G401 (cell line): Measurements from ENCODE around the gene CLINT1. TPM values are rescaled to one million over a fixed set of nuclear protein-coding genes. Genes with fewer than 3 reads are reported as not detected.
A peak's percentile ranks its signal among the peaks of the same experiment; 100 is the strongest.
"Not testable (repeated sequence)": the region's sequence is repeated elsewhere in the genome, so short reads cannot be mapped to it uniquely, and the experiment has no call there.

Source experiments
- DNase-seq: peaks from one replicate; pipeline ENCODE4 v3.0.0-alpha.2; 2015; ENCODE audit warnings: low spot score
- in situ Hi-C: cut with HindIII; loops from 2 replicates; pipeline ENCODE4 v1.10.0; 2016; ENCODE audit warnings: low sequenced_read_pairs, mixed read lengths
- total RNA-seq: library from RNA; depleted of rRNA; stranded (reverse); fragments of >200 nt; shearing (Covaris generic); gene quantifications from 2 replicates; pipeline ENCODE4 v1.2.3, GENCODE V29; 2014

The CLINT1 gene
- total RNA-seq, 1 experiment from 2014 or later = 106 TPM

DNA sequence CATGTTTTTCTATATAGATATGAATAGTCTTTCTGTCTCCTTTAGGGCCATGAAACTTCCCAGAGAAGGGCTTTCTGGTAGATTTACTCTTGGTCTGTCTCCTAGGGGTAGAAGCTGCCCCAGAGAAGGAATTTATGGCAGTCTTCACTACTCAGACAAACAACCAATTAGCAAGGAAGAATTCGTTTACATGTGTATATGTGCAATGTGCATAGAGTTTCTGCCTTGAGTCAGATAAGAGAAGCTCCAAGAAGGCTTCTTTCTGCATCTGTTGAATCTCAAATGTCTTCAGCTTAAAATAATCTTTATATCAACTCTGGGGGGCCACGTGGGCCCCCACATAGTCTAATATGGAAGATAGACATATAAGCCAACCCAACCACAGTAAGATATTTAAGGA lies 7.6 kb upstream of the CLINT1 start:
- in situ Hi-C loops = no loop called here
- no peak for DNase-seq

DNA sequence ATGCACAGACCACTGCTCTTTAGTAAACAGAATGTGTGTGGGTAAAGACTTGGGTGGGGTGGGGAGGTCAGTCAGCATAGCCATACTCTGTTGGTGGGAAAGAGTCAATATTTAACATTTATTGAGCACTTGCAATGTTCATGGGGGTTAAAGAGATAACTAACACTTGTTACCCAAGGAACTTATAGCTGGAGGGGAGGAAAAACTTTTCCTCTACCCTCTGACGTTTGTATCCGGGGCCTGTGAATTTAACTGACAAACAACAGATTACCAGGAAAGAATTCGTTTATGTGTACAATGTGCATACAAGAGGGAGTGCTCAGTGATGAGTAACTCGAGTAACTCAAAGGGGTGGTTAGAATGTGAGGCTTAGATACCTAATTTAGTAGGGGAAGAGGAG lies 6.8 kb upstream of the CLINT1 start:
- in situ Hi-C loops = no loop called here

DNA sequence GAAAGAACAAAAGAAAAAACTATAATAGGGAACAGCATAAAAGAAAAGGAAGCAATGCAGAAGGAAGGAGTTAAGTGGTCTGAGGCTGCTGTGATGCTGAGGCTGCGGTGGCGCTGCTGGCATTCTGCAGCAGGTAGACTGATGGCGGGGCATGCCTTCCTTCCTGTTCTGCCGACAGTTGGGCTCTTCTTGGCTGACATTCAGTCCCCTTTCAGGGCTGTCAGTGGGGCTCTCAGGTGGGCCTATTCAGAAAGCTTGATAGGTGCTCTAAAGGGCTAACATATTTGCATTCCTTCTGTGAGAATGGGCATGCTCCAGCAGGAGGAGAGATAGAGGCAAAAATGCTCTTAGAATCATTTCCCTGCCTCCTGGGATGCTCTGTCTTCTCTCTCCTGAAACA lies 5.1 kb upstream of the CLINT1 start:
- no peak for DNase-seq
- in situ Hi-C loops = no loop called here

More for the DNA sequence above, 6.8 kb upstream of the CLINT1 start:
- DNase-seq = no peak

DNA sequence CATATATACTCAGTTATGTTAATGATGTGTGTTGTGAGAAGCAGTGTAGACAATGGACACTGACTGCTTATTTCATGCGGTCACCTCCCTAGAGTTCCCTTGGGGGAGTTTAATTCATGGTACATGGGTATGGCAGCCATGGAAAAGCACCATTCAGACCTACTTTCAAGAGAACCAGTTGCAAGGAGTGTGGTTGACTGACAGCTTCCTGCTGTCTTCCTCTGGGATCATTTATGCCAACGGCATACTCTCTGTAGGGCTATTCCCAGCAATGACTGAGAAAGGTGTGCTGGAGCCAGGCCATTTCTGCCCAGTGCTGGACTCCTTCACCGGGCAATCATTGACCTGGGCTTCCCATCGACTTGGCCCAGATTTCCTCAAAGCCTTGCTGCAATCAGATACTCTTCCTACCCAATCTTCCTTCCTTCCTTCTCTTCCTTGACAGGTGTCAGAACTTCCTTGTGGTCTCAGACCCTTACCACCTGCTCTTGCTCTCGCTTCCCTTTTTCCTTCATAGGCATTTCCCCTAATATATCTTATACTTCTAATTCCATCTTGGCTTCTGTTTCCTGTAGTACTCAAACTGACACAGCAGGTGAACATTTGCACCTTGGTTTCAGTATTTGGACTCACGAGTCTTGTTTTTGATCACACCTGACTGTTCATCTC lies 3.4 kb upstream of the CLINT1 start:
- in situ Hi-C loops = no loop called here
- no peak for DNase-seq

DNA sequence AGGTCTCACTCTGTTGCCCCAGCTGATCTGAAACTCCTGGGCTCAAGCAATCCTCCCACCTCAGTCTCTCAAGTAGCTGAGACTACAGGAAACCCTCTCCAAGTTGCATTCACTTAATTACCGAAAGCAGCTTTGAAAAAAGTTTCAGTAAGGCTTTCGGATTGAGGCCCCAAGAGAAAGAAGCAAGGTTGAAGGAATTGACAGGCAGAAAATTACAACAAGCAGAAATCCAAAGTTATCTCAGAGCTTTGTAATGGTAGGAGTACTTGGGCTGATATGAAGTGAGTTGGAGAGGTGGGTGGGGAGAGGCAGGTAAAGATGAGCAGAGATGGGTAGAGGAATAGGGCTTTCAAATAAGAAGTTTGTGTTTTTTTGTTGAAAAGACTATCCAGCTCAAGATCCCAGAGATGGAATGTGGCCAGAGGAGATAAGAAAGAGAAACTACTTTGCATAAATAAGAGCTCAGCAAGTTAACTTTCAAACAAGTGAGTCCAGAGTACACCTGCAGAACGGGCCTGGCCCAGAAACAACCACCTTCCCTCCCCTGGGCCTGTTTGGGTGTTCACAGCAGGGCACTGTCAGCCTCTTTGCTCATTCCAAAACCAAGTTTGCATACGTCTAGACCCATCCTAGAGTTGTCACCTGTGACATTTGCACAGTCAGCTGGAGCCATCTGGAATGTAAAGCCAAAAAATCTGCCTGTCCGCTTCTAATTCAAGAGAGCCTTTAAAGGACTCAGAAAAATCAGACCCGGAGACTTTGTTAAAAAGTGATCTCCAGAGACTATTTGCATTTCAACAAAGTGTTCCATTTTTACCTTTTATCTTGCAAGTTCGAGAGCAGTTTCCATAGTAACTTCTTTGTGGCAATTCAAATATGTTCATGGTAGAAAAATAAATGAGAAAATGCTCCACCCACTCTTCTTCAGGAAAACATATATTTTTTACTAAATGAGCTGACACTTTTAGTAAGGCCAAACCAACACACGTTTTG lies 2.2 kb upstream of the CLINT1 start:
- in situ Hi-C loops = no loop called here
- no peak for DNase-seq

DNA sequence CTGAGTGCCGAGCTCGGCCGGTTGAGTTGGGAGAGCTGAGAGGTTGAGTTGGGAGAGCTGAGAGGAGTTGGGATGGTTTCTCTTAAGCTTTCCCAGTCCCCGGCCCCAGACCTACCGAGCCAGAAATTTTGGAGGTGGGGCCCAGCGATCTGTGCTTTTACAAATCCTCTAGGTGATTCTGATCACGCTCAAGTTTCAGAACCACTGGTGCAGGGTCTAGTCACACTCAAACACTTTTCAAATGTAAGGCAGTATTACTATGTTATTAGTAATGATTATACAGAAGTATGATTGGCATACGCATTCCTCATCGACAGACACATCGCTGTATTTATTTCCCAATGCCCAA lies 256 bp upstream of the CLINT1 start:
- no peak for DNase-seq
- in situ Hi-C loops = no loop called here

DNA sequence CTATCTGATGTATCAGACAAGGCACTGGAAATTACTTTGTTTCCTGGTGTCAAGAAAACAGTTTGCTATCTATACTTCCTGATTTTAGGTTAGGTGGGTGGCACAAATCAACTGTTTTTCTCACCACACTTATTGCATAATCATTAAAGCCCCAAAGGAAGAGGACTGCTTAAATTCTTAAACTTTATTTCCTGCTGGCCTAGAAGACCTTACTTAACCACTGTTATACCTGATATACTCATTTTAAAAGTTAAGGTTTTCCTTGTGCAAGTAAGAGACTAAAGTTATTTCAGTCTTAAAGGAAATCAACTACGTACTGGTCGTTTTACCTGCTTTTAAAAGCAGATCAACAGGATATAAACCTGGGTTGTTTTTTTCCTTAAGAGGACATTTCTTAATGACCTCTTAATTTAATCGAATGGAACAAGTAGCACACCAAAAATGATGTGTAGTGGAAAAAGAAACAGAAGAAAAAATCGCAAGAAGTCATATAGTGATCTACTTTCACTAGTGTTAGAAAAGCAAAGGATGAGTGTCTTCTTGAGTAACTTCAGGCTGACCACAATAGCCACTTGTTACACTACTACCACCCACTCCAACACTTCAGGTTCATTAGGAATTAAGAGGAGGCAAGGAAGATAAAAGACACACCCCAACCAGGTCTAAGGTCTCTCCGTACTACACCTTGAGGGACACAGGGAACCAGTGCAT lies 974 bp downstream of the CLINT1 start:
- DNase-seq = peak; percentile 3
- in situ Hi-C loops = no loop called here

DNA sequence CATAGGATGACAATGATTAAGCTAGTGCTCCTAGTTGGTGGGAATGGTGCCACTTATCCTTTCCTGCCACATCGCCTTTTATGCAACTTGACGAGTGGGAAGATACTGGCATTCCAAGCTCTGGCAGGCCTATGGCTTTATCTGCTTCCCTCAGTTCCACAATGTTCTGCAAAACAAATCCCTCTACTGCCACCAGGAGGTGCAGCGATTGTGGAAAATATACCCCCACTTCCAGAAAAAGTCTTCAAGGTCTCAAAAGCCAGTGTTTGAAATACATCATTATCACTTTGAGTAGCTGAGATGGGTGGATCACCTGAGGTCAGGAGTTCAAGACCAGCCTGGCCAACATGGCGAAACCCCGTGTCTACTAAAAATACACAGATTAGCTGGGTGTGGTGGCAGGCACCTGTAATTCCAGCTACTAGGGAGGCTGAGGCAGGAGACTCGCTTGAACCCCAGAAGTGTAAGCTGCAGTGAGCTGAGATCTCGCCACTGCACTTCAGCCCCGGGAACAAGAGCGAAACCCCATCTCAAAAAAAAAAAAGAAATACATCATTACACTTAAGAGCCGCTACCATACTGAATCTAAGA lies 3.4 kb downstream of the CLINT1 start:
- in situ Hi-C loops = no loop called here
- DNase-seq = peak; percentile 63

DNA sequence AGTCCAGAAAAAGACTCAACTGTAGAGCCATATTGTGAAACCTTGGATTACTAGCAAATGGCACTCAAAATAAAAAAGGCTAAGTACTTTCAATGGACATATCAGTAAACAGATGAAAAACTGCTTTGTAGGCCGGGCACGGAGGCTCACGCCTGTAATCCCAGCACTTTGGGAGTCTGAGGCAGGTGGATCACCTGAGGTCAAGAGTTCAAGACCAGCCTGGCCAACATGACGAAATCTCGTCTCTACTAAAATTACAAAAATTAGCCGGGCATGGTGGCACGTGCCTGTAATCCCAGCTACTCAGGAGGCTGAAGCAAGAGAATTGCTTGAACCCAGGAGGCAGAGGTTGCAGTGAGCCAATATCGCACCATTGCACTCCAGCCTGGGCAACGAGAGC lies 5.6 kb downstream of the CLINT1 start:
- in situ Hi-C loops = not testable (repeated sequence)

DNA sequence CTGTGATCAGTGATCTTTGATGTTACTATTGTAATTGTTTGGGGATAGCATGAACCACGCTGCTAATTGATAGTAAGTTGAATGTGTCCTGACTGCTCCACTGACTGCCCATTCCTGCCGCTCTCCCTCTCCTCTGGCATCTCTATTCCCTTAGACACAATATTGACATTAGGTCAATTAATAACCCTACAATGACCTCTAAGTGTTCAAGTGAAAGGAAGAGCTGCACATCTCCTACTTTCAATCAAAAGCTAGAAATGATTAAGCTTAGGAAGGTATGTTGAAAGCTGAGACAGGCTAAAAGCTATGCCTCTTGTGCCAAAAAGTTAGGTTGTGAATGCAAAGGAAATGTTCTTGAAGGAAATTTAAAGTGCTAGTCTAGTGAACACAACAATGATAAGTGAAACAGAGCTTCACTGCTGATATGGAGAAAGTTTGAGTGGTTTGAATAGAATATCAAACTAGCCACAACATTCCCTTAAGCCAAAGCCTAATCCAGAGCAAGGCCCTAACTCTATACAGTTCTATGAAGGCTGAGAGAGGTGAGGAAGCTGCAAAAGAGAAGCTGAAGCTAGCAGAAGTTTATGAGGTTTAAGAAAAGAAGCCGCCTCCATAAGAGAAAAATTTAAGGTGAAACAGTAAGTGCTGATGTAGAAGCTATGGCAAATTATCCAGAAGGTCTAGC lies 12.9 kb downstream of the CLINT1 start:
- in situ Hi-C loops = no loop called here
- DNase-seq = no peak

More for the DNA sequence above, 5.6 kb downstream of the CLINT1 start:
- not testable (repeated sequence) for DNase-seq

DNA sequence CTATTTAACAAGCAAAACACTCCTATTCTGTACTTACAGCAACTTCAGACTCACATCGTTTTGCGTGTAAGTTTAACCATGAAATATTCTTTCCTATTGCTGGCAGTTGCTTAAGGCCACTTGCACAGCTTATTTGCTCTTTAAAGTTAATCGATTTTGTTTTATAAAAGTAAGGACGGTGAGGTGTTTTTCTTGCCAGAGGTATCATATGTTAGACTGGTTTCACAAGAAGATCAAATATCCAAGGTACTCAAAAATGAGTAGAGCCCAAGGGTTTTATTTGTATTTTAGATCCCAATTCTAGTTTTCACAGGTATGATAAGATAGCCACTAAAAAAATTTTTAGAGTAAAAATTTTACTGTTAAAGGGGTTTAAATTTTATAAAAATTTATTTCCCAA lies 16.2 kb downstream of the CLINT1 start:
- in situ Hi-C loops = no loop called here
- no peak for DNase-seq

DNA sequence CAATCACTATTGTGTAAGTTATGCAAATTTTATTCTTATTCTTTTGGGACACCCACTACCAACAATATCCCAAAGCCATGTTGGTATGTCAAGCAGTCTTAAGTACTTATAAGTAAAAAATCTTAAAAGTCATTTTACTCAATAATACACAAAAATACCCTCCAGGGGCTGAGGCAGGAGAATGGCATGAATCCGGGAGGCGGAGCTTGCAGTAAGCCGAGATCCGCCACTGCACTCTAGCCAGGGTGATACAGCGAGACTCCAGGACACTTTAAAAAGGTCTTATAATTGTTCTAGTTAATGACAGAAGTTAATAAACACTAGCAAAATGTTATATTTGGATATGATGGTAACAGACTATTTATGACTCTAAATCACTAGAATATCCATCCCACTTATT lies 16.8 kb downstream of the CLINT1 start:
- no peak for DNase-seq
- in situ Hi-C loops = no loop called here

DNA sequence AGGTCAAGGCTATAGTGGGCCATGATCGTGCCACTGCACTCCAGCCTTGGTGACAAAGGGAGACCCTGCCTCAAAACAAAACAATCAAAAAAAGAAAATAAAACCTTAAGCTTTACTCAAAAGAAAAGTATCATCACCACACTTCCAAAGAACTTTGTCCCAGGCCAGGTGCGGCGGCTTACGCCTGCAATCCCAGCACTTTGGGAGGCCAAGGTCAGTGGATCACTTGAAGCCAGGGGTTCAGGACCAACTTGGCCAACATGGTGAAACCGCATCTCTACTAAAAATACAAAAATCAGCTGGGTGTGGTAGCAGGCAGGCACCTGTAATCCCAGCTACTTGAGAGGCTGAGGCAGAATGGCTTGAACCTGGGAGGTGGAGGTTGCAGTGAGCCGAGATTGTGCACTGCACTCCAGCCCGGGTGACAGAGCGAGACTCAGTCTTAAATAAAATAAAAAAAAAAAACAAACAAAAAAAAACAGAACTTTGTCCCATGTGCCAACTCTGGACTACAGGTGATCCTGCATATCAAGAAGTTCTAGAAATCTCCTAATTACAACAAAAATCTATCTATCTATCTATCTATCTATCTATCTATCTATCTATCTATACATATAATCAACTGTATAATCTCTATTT lies 19.7 kb downstream of the CLINT1 start:
- in situ Hi-C loops = no loop called here
- no peak for DNase-seq

DNA sequence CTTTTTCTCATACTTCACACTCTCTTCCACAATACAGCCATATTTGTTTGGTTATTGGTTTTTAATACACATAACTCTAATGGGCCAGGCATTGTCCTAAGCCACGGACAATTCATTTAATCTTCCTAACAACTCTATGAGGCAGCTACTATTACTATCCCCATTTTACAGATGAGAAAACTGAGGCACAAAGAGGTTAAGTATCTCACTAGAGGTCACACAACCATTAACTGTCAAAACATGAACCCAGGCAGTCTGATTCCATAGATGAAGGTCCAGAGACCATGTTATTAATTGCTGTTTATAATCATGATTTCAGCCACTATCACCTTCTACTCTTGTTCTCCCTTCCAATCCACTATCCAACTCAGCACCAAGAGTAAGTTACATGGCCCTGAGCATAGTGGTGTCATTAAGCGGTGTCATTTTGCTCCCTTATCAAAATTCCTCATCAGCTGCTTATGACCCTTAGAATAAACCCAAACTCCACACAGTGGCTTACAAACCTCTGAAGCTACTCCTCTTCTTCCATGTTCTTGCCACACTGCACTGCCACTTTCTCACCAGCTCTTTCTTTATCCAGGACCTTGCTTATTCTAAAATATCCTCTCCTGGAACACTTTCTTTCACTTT lies 22.7 kb downstream of the CLINT1 start:
- in situ Hi-C loops = no loop called here
- DNase-seq = no peak

DNA sequence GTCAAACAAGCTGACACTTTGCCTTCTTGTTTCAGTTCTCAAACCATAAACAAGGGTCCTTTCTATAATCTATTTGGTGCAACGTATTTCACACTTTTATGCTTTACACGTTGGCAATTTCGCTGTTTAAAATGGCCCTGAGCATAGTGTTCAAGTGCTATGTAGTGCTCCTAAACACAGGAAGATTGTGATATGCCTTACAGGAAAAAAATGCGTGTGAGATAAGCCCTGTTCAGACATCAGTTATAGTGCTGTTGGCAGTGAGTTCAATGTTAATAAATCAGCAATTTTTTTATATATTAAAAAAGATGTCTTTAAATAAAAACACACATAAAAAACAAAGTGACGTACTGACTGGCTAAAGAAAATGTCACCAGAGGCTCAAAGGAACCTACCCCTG lies 23.9 kb downstream of the CLINT1 start:
- DNase-seq = no peak
- in situ Hi-C loops = no loop called here

DNA sequence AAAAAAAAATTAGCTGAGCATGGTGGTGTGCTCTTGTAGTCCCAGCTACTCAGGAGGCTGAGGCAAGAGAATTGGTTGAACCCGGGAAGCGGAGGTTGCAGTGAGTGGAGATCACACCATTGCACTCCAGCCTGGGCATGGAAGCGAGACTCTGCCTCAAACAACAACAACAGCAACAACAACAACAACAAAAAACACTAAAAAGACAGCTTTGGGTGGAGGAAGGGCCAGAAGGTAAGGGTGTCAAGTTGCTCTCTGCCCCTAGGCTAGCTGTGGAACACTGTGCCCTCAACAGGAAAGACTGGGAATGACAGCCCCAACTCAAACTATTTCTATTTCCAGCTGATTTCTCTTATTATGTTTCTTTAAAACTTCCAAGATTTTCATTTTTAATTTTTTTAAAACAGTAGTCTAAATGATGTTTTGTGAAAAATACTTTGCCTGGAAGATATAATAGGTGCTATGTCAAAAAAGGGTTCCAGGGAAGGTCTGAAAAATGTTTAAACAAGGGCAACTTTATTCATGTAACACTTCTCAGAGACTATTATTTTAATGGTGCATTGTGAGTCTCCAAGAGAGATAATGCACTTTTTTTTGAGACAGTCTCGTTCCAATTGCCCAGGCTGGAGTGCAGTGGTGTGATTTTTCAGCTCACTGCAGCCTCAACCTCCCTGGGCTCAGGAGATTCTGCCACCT lies 29.9 kb downstream of the CLINT1 start:
- no peak for DNase-seq

DNA sequence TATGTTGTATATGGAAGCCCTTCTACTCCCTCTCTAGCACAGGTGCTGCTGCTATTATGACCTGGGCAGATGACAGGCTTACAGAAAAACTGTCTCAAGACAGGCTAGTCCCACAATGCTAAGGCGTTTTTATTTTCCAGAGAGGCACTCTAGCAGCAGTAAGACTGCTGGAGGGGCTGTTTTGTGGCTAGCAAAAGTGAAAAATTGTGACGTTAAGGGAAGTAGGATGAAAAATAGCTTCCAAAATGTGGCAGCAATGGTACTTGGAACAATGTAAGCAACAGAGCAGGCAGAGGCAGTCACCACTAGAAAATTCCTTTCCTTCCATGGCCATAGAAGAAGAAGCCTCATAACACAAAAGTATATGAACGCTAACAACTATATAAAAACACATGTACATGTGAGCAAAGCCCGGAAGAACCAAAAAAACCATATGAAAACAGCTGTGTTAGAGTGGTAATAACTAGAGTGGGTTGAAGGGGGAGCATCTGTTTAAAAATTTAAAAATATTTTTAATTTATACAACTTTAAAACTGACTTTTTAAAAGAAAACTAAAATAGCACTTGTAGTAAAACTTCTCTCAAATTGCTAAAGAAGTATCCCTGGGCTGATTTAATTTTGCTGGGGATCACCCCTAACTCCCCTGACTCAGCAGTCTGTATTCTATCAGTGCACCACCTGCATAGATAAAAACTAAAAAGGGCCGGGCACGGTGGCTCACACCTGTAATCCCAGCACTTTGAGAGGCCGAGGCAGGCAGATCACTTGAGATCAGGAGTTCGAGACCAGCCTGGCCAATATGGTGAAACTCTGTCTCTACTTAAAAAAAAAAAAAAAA lies 30.6 kb downstream of the CLINT1 start:
- no peak for DNase-seq
- in situ Hi-C loops = no loop called here

More for the DNA sequence above, 29.9 kb downstream of the CLINT1 start:
- in situ Hi-C loops = no loop called here
